ENCODE data around the gene NTRK1.

Gene NTRK1

DNA sequence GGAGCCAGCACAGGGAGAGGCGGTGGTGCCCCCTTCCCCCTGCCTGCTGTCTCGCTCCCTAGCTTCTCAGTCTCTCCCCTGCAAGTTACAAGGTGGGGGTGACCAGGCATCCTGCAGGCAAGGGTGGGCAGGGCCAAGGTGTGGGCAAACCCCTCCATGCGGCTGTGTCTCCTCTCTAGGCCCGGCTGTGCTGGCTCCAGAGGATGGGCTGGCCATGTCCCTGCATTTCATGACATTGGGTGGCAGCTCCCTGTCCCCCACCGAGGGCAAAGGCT is 14.6 kb downstream of the NTRK1 start:
- no peak for DNase-seq (ENCODE audit: low read depth, low spot score)
- TF ChIP-seq, protein P1, sequence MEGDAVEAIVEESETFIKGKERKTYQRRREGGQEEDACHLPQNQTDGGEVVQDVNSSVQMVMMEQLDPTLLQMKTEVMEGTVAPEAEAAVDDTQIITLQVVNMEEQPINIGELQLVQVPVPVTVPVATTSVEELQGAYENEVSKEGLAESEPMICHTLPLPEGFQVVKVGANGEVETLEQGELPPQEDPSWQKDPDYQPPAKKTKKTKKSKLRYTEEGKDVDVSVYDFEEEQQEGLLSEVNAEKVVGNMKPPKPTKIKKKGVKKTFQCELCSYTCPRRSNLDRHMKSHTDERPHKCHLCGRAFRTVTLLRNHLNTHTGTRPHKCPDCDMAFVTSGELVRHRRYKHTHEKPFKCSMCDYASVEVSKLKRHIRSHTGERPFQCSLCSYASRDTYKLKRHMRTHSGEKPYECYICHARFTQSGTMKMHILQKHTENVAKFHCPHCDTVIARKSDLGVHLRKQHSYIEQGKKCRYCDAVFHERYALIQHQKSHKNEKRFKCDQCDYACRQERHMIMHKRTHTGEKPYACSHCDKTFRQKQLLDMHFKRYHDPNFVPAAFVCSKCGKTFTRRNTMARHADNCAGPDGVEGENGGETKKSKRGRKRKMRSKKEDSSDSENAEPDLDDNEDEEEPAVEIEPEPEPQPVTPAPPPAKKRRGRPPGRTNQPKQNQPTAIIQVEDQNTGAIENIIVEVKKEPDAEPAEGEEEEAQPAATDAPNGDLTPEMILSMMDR (IDR thresholded peaks at IDR 0.05; ENCODE audit: insufficient read depth, low read length, missing control alignments) = no peak
- POLR2A ChIA-PET = no interaction called here
- no peak overlapping the region for H3K4me3 ChIP-seq (ENCODE audit: low read depth, low read length)
- CTCF ChIA-PET = interaction anchor here (1.0 to 15.4 kb wide), 6 partner anchors 13 to 186 kb away, joined by 3 to 204 read pairs (median 4); partner anchors contain the start of gene PEAR1

DNA sequence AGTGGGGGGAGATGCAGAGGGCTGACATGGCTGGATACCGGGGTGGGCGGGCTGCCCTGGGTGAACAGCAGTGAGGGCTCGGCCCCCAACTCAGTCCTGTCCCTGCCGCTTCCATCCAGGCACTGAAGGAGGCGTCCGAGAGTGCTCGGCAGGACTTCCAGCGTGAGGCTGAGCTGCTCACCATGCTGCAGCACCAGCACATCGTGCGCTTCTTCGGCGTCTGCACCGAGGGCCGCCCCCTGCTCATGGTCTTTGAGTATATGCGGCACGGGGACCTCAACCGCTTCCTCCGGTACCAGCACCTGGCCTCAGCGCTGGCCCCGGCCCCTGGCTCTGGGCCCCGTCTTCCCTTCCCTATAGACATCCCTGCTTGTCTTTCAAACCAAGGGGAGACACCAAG is 15.6 kb downstream of the NTRK1 start:
- H3K4me3 ChIP-seq (ENCODE audit: low read depth, low read length) = no peak overlapping the region
- no peak for DNase-seq (ENCODE audit: low read depth, low spot score)
- POLR2A ChIA-PET = interaction anchor here (1.0 kb wide), 1 partner anchor 75 kb away, joined by 3 read pairs; no protein-coding TSS in a partner anchor
- TF ChIP-seq, protein P1 (IDR thresholded peaks at IDR 0.05; ENCODE audit: insufficient read depth, low read length, missing control alignments) = peak; percentile 21
- CTCF ChIA-PET = interaction anchor here (0.7 to 15.4 kb wide), 9 partner anchors 12 to 79 kb away, joined by 3 to 204 read pairs (median 3); partner anchors contain the start of gene PEAR1

DNA sequence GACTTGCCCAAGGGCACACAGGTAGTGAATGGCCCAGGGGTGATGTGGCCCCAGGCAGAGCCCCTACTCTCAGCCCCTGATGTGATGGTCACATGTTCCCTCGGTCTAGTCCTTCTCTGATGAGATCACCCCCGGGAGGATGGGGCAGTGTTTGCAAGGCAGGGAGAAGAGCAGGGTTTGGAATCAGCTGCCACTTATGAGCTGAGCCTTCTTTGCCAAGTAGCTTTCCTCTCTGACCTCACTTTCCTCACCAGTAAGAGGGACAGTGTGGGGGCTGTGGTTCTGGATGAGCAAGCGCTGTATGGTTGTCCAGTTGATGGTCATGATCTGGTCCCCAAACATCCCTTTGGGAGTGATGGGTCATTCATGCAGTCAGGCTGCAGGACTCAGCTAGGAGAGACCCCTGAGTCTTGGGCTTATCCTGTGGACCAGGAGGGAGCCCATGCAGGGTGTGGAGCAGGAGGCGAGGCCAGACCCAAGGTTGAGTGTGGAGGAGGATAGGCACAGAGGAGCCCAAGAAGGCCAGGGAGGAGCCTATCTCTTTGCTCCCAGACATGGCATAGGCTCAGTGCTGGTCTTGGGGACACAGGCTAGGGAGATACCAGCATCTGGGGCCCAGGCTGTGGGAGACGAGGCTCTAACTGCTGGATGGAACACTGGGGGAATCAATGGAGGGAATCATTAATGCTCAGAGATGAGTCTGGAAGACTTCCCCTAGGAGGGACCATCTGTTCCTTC is 16.9 kb downstream of the NTRK1 start:
- no peak for DNase-seq (ENCODE audit: low read depth, low spot score)
- TF ChIP-seq, protein P1 (IDR thresholded peaks at IDR 0.05; ENCODE audit: insufficient read depth, low read length, missing control alignments) = no peak
- ChIA-PET CTCF (interaction anchor here (0.8 to 15.4 kb wide), 5 partner anchors 11 to 50 kb away, joined by 3 to 204 read pairs (median 6); partner anchors contain the start of genes INSRR, NTRK1 and PEAR1), POLR2A (interaction anchor here (1.0 kb wide), 1 partner anchor 76 kb away, joined by 3 read pairs; no protein-coding TSS in a partner anchor)
- H3K4me3 ChIP-seq (ENCODE audit: low read depth, low read length) = no peak overlapping the region

DNA sequence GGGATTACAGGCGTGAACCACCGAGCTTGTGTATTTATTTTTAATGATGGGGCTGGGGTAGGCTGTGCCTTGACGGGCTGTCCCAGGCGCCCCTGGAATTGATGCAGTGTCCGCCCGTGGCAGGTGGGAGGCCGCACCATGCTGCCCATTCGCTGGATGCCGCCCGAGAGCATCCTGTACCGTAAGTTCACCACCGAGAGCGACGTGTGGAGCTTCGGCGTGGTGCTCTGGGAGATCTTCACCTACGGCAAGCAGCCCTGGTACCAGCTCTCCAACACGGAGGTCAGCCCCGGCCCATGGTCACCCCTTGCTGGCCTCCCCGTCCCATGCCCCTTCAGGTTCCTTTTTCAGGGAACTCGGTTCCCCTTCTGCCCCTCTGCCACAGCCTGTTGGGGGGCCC is 19.2 kb downstream of the NTRK1 start:
- POLR2A ChIA-PET = no interaction called here
- TF ChIP-seq, protein P1 (IDR thresholded peaks at IDR 0.05; ENCODE audit: insufficient read depth, low read length, missing control alignments) = no peak
- CTCF ChIA-PET = interaction anchor here (1.0 to 15.4 kb wide), 6 partner anchors 8 to 191 kb away, joined by 3 to 204 read pairs (median 6); partner anchors contain the start of genes INSRR, NTRK1 and PEAR1
- no peak overlapping the region for H3K4me3 ChIP-seq (ENCODE audit: low read depth, low read length)
- no peak for DNase-seq (ENCODE audit: low read depth, low spot score)

DNA sequence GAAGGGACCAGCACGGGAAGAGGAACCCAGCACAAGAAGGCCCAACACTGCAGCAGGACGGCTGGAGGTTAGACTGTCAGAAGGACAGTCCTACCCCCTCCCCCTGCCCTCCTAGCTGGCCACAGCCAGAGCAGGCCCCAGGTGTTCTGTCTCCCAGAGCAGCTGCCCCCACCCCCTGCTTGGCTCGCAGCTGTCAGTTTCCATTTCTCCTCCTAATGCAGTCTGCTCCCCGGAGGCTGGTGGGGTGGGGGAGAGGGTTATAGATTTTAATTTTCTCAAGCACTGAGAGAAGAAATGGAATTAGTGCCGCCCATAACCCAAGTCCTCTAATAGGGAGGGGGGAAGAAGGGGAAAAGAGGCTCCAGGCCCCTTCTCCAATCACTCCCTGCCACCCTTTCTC is 19.8 kb downstream of the NTRK1 start:
- TF ChIP-seq, protein P1 (IDR thresholded peaks at IDR 0.05; ENCODE audit: insufficient read depth, low read length, missing control alignments) = no peak
- DNase-seq (ENCODE audit: low read depth, low spot score) = no peak
- H3K4me3 ChIP-seq (ENCODE audit: low read depth, low read length) = no peak overlapping the region
- CTCF ChIA-PET = interaction anchor here (0.8 to 15.4 kb wide), 9 partner anchors 8 to 191 kb away, joined by 3 to 204 read pairs (median 5); partner anchors contain the start of genes INSRR, NTRK1 and PEAR1
- POLR2A ChIA-PET = no interaction called here

DNA sequence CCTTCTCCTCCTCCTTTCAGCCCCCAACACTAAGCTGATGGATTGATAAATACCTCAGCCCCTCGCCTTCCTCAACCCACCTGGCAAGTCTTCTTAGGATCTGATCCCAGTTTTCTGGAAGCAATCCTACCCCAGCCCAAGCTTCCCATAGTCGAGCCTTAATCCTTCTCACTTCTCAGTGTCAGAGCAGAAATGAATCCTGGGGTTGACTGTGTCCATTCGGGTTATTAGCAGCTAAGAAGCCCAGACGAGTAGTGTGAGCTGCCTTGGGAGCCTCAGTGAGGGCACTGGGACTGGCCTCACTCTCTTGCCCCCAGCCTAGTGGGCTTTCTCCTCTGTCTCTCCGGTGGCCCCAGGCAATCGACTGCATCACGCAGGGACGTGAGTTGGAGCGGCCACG is 20.4 kb downstream of the NTRK1 start:
- CTCF ChIA-PET = interaction anchor here (0.8 to 23.6 kb wide), 10 partner anchors 7 to 197 kb away, joined by 3 to 678 read pairs (median 8); partner anchors contain the start of genes INSRR, LRRC71, NTRK1 and PEAR1
- no peak for DNase-seq (ENCODE audit: low read depth, low spot score)

More for the DNA sequence above, 20.4 kb downstream of the NTRK1 start:
- POLR2A ChIA-PET = no interaction called here
- TF ChIP-seq, protein P1 (IDR thresholded peaks at IDR 0.05; ENCODE audit: insufficient read depth, low read length, missing control alignments) = no peak
- no peak overlapping the region for H3K4me3 ChIP-seq (ENCODE audit: low read depth, low read length)
